ENCODE measurements around the gene RUVBL2. TPM values are rescaled to one million over a fixed set of nuclear protein-coding genes. Genes with fewer than 3 reads are reported as not detected.
A peak's percentile ranks its signal among the peaks of the same experiment; 100 is the strongest.

Gene RUVBL2
- total RNA-seq, 1 experiment from 2014 or later = 227 TPM

DNA sequence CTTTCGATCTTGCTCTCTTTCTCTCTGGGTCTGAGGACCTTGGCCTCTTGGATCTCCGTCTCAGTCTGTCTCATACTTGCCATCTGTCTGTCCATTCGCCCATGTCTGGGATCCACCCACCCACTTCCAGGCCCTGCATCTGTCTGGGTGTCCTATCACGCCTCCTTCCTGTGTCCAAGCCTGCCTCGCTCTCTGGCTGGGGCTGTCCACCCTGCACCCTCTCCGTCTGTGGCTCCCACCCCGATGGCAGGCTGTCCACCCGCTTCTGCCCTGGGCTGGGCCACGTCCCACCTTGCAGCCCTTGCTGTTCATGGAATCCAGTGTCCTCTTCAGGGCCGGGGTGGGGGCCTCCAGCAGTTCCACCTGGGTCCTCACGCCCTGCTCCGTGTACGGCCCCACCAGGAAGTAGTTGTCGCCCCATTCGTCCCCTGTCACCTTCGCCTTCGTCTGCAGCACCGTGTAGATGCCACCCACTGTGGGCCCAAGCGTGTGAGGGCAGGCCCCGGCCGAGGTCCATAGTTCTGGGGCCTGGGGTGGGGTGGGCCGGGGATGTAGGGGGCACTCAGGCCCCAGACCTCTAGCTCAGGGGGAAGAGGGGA, 2.6 kb upstream of the RUVBL2 start:
- intact Hi-C loops (cut with micrococcal nuclease; ENCODE audit: unreplicated experiment) = loop anchor here (5.0 kb wide), 1 partner anchor 221 kb away; no protein-coding TSS in a partner anchor
- ChIA-PET POLR2A (ENCODE audit: low non-redundant PET) (no interaction called here), CTCF (no interaction called here)
- Histone ChIP-seq H3K27ac (ENCODE audit: low read depth, low read length, poor library complexity, severe bottlenecking) (peak overlapping the region; percentile 85), H3K36me3 (ENCODE audit: insufficient read depth, low read length, poor library complexity, severe bottlenecking) (peaks cover 18% of the 10 kb centered on the region), H3K27me3 (replicated peaks; ENCODE audit: insufficient read depth, low read depth, low read length, poor library complexity) (no peaks in the 10 kb centered on the region), H3K9me3 (ENCODE audit: low read depth, low read length, poor library complexity, severe bottlenecking) (no peaks in the 10 kb centered on the region), H3K4me3 (ENCODE audit: low read depth, low read length, poor library complexity, severe bottlenecking) (peak overlapping the region; percentile 79), H3K4me1 (ENCODE audit: insufficient read depth, low read length, poor library complexity, severe bottlenecking) (peaks cover 14% of the 10 kb centered on the region)
- no peak for DNase-seq (ENCODE audit: low spot score)
- BruUV-seq (replicated peaks) = no TSS peak
- TF ChIP-seq, protein P1, sequence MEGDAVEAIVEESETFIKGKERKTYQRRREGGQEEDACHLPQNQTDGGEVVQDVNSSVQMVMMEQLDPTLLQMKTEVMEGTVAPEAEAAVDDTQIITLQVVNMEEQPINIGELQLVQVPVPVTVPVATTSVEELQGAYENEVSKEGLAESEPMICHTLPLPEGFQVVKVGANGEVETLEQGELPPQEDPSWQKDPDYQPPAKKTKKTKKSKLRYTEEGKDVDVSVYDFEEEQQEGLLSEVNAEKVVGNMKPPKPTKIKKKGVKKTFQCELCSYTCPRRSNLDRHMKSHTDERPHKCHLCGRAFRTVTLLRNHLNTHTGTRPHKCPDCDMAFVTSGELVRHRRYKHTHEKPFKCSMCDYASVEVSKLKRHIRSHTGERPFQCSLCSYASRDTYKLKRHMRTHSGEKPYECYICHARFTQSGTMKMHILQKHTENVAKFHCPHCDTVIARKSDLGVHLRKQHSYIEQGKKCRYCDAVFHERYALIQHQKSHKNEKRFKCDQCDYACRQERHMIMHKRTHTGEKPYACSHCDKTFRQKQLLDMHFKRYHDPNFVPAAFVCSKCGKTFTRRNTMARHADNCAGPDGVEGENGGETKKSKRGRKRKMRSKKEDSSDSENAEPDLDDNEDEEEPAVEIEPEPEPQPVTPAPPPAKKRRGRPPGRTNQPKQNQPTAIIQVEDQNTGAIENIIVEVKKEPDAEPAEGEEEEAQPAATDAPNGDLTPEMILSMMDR (conservative IDR thresholded peaks at IDR 0.05; ENCODE audit: low read depth, low read length) = no peak
- no peak for TF ChIP-seq EZH2 (IDR thresholded peaks at IDR 0.05; ENCODE audit: borderline replicate concordance, low read depth, low read length, poor library complexity, severe bottlenecking)

DNA sequence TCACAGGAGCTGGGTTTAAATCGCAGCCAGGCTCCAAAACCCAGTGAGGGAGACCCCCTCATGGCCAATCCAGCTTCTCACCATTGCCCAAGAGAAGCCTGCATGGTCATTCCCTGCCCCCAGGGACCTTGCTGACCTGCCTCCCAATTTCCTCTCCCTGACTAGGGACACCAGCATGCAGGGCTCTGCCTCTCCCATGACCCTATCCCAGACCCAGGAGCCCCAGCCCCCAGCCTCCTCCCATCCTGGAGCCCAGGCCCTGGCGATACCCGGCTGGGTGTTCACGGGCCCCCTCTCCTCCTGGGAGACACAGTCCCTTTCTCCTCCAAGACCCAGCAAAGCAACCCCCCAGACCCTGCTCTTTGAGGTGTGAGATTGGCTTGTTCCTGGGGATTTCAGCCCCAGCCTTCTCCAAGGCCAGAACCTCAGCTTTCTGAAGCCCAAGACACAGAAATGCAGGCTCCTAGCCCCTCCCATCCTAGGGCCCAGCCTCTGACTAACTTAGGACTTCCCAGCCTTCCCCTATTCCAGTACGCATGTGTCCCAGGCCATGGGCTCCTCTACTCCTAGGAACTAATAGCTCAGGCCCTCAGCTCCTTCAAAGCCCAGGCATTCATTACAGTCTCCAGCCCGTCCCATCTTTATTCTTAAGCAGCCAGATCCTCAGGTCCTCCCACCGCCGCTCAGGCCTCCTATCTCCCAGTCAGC, 1.7 kb upstream of the RUVBL2 start:
- DNase-seq (ENCODE audit: low spot score) = peak; percentile 68
- TF ChIP-seq EZH2 (IDR thresholded peaks at IDR 0.05; ENCODE audit: borderline replicate concordance, low read depth, low read length, poor library complexity, severe bottlenecking) = no peak
- TF ChIP-seq, protein P1 (conservative IDR thresholded peaks at IDR 0.05; ENCODE audit: low read depth, low read length) = no peak
- ChIA-PET CTCF (interaction anchor here (2.1 kb wide), 1 partner anchor 21 kb away, joined by 14 read pairs; no protein-coding TSS in a partner anchor), POLR2A (ENCODE audit: low non-redundant PET) (interaction anchor here (0.6 to 0.8 kb wide), 2 partner anchors 37 to 207 kb away, joined by 3 to 4 read pairs; no protein-coding TSS in a partner anchor)
- H3K27ac ChIP-seq (ENCODE audit: low read depth, low read length, poor library complexity, severe bottlenecking) = peak overlapping the region; percentile 85
- no peaks in the 10 kb centered on the region for H3K9me3 ChIP-seq (ENCODE audit: low read depth, low read length, poor library complexity, severe bottlenecking)
- H3K27me3 ChIP-seq (replicated peaks; ENCODE audit: insufficient read depth, low read depth, low read length, poor library complexity) = no peaks in the 10 kb centered on the region
- H3K4me1 ChIP-seq (ENCODE audit: insufficient read depth, low read length, poor library complexity, severe bottlenecking) = peaks cover 14% of the 10 kb centered on the region
- peak overlapping the region; percentile 79 for H3K4me3 ChIP-seq (ENCODE audit: low read depth, low read length, poor library complexity, severe bottlenecking)
- peaks cover 14% of the 10 kb centered on the region for H3K36me3 ChIP-seq (ENCODE audit: insufficient read depth, low read length, poor library complexity, severe bottlenecking)
- intact Hi-C loops (cut with micrococcal nuclease; ENCODE audit: unreplicated experiment) = loop anchor here (5.0 kb wide), 1 partner anchor 220 kb away; no protein-coding TSS in a partner anchor
- no TSS peak for BruUV-seq (replicated peaks)

DNA sequence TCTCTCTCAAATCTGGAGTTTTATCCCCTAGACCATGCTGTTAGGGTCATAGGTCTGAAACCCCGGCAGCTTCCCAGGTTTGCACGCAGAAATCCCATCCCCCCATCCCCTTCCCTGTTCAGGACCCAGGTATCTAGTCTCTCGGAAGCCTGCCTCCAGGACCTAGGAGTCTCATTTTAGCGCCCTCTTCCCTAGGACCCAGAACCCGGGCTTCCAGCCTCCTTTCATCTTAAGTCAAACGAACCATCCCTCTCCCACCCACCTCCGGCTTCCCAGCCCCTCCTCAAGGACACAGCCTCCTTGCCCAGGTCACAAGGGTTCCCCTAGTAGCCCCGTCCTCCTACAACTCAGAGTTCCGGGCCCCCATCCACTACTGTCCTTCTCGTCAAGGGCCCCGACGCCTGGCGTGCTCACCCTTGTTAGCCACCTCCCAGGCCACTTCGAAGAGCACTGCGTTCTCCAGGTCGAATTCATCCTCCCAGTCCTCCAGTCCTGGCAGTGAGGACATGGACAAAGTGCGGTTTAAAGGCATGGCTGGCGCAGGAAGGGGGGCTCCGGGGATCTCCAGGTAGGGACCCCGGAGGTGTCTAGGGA, 1.0 kb upstream of the RUVBL2 start:
- no peaks in the 10 kb centered on the region for H3K9me3 ChIP-seq (ENCODE audit: low read depth, low read length, poor library complexity, severe bottlenecking)
- ChIA-PET CTCF (interaction anchor here (0.6 to 2.1 kb wide), 4 partner anchors 9 to 381 kb away, joined by 3 to 14 read pairs (median 6); partner anchors contain the start of gene NUCB1), POLR2A (ENCODE audit: low non-redundant PET) (interaction anchor here (0.6 to 0.8 kb wide), 2 partner anchors 38 to 206 kb away, joined by 3 to 4 read pairs; no protein-coding TSS in a partner anchor)
- H3K4me3 ChIP-seq (ENCODE audit: low read depth, low read length, poor library complexity, severe bottlenecking) = peak overlapping the region; percentile 79
- BruUV-seq (replicated peaks) = no TSS peak
- TF ChIP-seq, protein P1 (conservative IDR thresholded peaks at IDR 0.05; ENCODE audit: low read depth, low read length) = no peak
- TF ChIP-seq EZH2 (IDR thresholded peaks at IDR 0.05; ENCODE audit: borderline replicate concordance, low read depth, low read length, poor library complexity, severe bottlenecking) = no peak
- no peak for DNase-seq (ENCODE audit: low spot score)
- H3K27me3 ChIP-seq (replicated peaks; ENCODE audit: insufficient read depth, low read depth, low read length, poor library complexity) = no peaks in the 10 kb centered on the region
- peak overlapping the region; percentile 85 for H3K27ac ChIP-seq (ENCODE audit: low read depth, low read length, poor library complexity, severe bottlenecking)
- H3K36me3 ChIP-seq (ENCODE audit: insufficient read depth, low read length, poor library complexity, severe bottlenecking) = peaks cover 14% of the 10 kb centered on the region
- intact Hi-C loops (cut with micrococcal nuclease; ENCODE audit: unreplicated experiment) = loop anchor here (5.0 kb wide), 1 partner anchor 220 kb away; no protein-coding TSS in a partner anchor
- peaks cover 14% of the 10 kb centered on the region for H3K4me1 ChIP-seq (ENCODE audit: insufficient read depth, low read length, poor library complexity, severe bottlenecking)
